Measurements from ENCODE around the gene DIRAS1. TPM values are rescaled to one million over a fixed set of nuclear protein-coding genes. Genes with fewer than 3 reads are reported as not detected.

DIRAS1 gene
- total and polyA plus RNA-seq, 2 of the 8 experiments (the other 6 are each of a cell fraction or from before 2014, with no cell fraction given): 20.2 to 22.3 TPM

DNA sequence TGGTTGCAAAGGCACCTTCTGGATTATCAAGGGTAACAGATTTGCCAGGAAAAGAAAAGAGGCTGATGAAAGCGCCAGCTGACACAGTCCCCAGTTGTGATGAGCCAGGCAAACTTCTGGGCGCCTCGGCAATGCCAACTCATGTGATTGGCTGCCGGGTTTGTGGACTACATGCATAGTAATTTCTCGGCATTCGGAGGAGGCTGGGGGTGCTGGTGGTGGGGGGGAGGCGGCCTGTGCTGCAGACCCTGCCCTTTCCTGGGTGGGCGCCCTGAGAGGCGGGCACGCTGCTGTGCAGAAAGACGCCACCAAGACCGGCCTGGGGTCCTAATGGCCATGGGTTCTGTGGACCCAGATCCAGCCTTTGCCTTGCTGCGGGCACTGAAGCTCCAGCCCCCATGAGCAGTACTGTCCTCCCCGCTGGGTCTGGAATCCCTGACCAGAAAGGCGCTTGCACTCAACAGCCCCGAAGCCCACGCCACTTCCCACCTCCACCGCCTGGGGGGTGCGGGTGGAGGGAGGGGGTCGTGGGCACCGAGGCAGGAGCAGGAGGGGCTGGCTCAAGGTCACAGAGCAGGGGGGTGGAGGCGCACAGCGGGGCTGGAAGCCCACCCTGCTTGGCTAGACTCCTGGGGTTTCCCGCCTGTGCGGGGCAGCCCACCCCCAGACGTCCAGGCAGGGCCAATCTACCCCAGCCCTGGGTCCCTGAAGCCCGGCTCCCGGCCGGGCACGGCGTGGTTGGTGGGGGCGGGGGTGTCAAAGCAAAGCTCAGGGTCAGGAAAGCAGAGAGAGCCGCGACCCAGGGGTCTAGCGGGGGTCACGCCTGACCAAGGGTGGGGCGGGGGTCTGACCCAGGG, 1.0 kb downstream of the DIRAS1 start:
- peak overlapping the region; percentile 81; the same call in 1 of the 2 replicates for H2BK5ac ChIP-seq (ENCODE audit: low read depth, low read length)
- no peak overlapping the region for H3K4ac ChIP-seq (replicated peaks; ENCODE audit: insufficient read length, low read depth, low read length)
- H4K20me1 ChIP-seq (replicated peaks in 1 of 2; ENCODE audit: control insufficient read depth in 1 of 2, insufficient read depth in 2 of 2, low read length in 2 of 2): peaks cover 0 to 4% of the 10 kb centered on the region in 2 experiments
- H3K79me1 ChIP-seq (ENCODE audit: low read depth, low read length): no peaks in the 10 kb centered on the region
- H2BK12ac ChIP-seq (ENCODE audit: low read depth, low read length): 0 out of 2 replicates have a peak overlapping the region, but pooled peaks have one; percentile 4
- H3K4me2 ChIP-seq (ENCODE audit: insufficient read depth in 1 of 2, low read depth in 2 of 2, low read length in 2 of 2): peak overlapping the region; percentile 80 to 94
- no peak overlapping the region for H2BK20ac ChIP-seq (ENCODE audit: low read length)
- H2BK15ac ChIP-seq (ENCODE audit: low read length): no peak overlapping the region; the same call in 1 of the 2 replicates
- H3K23me2 ChIP-seq (ENCODE audit: low read depth, low read length): peaks cover 12% of the 10 kb centered on the region; the same call in 1 of the 2 replicates
- peak overlapping the region in 1 of 4 experiments; percentile 10; a peak in 2 of 7 replicates for H3K9ac ChIP-seq (replicated peaks in 1 of 4; ENCODE audit: extremely low read depth in 1 of 4, low read depth in 3 of 4, low read length in 3 of 4)
- peaks cover 0 to 15% (median 6%) of the 10 kb centered on the region in 4 experiments; a peak in 6 of 7 replicates for H3K4me1 ChIP-seq (replicated peaks in 1 of 4; ENCODE audit: control insufficient read depth in 3 of 4, insufficient read depth in 4 of 4, low read length in 3 of 4)
- H3K14ac ChIP-seq (ENCODE audit: insufficient read length): no peak overlapping the region
- ChIA-PET CTCF (ENCODE audit: partially characterized antibody) (no interaction called here), POLR2A (ENCODE audit: partially characterized antibody) (interaction anchor here (0.6 to 1.5 kb wide), 5 partner anchors 15 to 151 kb away, joined by 3 to 8 read pairs (median 4); partner anchors contain the start of gene SLC39A3)
- H3K27me3 ChIP-seq (replicated peaks in 1 of 4; ENCODE audit: control insufficient read depth in 3 of 4, extremely low read depth in 1 of 4, insufficient read depth in 3 of 4, low read length in 3 of 4): peaks cover 0 to 7% (median 3%) of the 10 kb centered on the region in 4 experiments; a peak in 4 of 7 replicates
- H3K23ac ChIP-seq (ENCODE audit: insufficient read length): no peak overlapping the region
- H3K4me3 ChIP-seq (ENCODE audit: extremely low read depth in 1 of 4, insufficient read depth in 2 of 4, low read depth in 3 of 4, low read length in 4 of 4): peak overlapping the region; percentile 39 to 89 (median 52)
- no peak overlapping the region for H2AK5ac ChIP-seq (ENCODE audit: low read depth, low read length)
- H3K18ac ChIP-seq (ENCODE audit: extremely low read depth, low read length): peak overlapping the region; percentile 60
- peak overlapping the region; percentile 36 for H4K5ac ChIP-seq (ENCODE audit: insufficient read length, low read depth, low read length)
- WGBS, 2 experiments (ENCODE audit: extremely low coverage in 1 of 2, insufficient coverage in 1 of 2, insufficient read length in 1 of 2, insufficient replicate concordance in 2 of 2, low coverage in 1 of 2, low lambda C conversion rate in 2 of 2, missing lambda C conversion rate in 1 of 2): 5% methylated on average over 26 of the region's 37 CpGs; no CpG with 5 or more reads in 1 of the 2 experiments
- peak overlapping the region; percentile 46; the same call in 1 of the 2 replicates for H4K8ac ChIP-seq (ENCODE audit: extremely low read depth, insufficient read depth, low read length)
- H4K91ac ChIP-seq (replicated peaks; ENCODE audit: insufficient read length, low read length): peak overlapping the region; percentile 85
- H3K79me2 ChIP-seq (ENCODE audit: control insufficient read depth in 1 of 2, insufficient read depth in 2 of 2, low read length in 2 of 2): no peaks in the 10 kb centered on the region
- H3K56ac ChIP-seq (replicated peaks; ENCODE audit: insufficient read length, low read depth, low read length): peak overlapping the region; percentile 69
- no peak overlapping the region for H3K27ac ChIP-seq (ENCODE audit: low read depth, low read length)
- no peak overlapping the region for H2BK120ac ChIP-seq (replicated peaks; ENCODE audit: low read depth, low read length)
- H3K9me3 ChIP-seq (ENCODE audit: insufficient read depth in 2 of 2, low read depth in 1 of 2, low read length in 1 of 2): peaks cover 8 to 10% of the 10 kb centered on the region in 2 experiments; a peak in 3 of 4 replicates
- H2AFZ ChIP-seq (ENCODE audit: low read length): no peak overlapping the region
- H3K36me3 ChIP-seq (ENCODE audit: control insufficient read depth in 2 of 4, insufficient read depth in 4 of 4, low read length in 3 of 4): peaks cover 0 to 15% (median 0%) of the 10 kb centered on the region in 4 experiments; a peak in 1 of 8 replicates
- FAIRE-seq (peak; percentile 13), DNase-seq (ENCODE audit: low read depth in 1 of 2, low spot score in 2 of 2) (peak in 1 of 2 experiments; percentile 76)
- no peak for TF ChIP-seq KDM5A (IDR thresholded peaks at IDR 0.05; ENCODE audit: low read length)
- no peak for TF ChIP-seq HDAC6 (IDR thresholded peaks at IDR 0.05; ENCODE audit: low read depth, low read length)
- no peak for TF ChIP-seq POU5F1 (IDR thresholded peaks at IDR 0.05; ENCODE audit: low read depth, low read length)
- no peak for TF ChIP-seq BRCA1 (IDR thresholded peaks at IDR 0.05; ENCODE audit: low read depth, low read length)
- no peak for TF ChIP-seq NRF1 (IDR thresholded peaks at IDR 0.05; ENCODE audit: low read depth, low read length)
- TF ChIP-seq RBBP5 (IDR thresholded peaks at IDR 0.05; ENCODE audit: borderline replicate concordance, low read depth, low read length): no peak; the same call in 1 of the 2 replicates
- TF ChIP-seq GABPA (IDR thresholded peaks at IDR 0.05; ENCODE audit: borderline replicate concordance, insufficient read depth, low read length): no peak
- TF ChIP-seq SAP30 (IDR thresholded peaks at IDR 0.05; ENCODE audit: insufficient read depth, insufficient replicate concordance, low read length): no peak
- TF ChIP-seq, protein P1, sequence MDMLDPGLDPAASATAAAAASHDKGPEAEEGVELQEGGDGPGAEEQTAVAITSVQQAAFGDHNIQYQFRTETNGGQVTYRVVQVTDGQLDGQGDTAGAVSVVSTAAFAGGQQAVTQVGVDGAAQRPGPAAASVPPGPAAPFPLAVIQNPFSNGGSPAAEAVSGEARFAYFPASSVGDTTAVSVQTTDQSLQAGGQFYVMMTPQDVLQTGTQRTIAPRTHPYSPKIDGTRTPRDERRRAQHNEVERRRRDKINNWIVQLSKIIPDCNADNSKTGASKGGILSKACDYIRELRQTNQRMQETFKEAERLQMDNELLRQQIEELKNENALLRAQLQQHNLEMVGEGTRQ (IDR thresholded peaks at IDR 0.05; ENCODE audit: low read length): no peak

Data from H1 (cell line).